H1 (cell line): ENCODE data around the gene GCSAM. TPM values are rescaled to one million over a fixed set of nuclear protein-coding genes. Genes with fewer than 3 reads are reported as not detected.

ENCODE experiments used
- CTCF ChIA-PET: fragments of 300-600 bp; sonication (Branson Sonifier 250); formaldehyde crosslinking; loops from one replicate; lab custom pipeline; 2021; ENCODE audit not compliant: partially characterized antibody; lab: Charles Lee
- POLR2A ChIA-PET: fragments of 300-600 bp; sonication (Branson Sonifier 250); formaldehyde crosslinking; loops from one replicate; lab custom pipeline; 2021; ENCODE audit warnings: inconsistent platforms; ENCODE audit not compliant: partially characterized antibody; lab: Charles Lee
- DNase-seq, 2 experiments: peaks; one replicate each; pipeline versions ENCODE4 v3.0.0 to v3.0.0-alpha.2; 2010 to 2022; ENCODE audit warnings: low spot score in 2 of 2, low read depth in 1 of 2, mixed read lengths in 1 of 2
- FAIRE-seq: peaks from 2 replicates; lab custom pipeline; 2011; peaks lifted over from hg19 to GRCh38; lab: Jason Lieb, UNC
- H2AFZ ChIP-seq: 2 replicates; pipeline ENCODE4 v1.8.1; 2012; ENCODE audit warnings: low read length, inconsistent platforms
- H2AK5ac ChIP-seq: 2 replicates; pipeline ENCODE4 v1.6.1; 2013; ENCODE audit warnings: low read depth, low read length
- H2BK120ac ChIP-seq: replicated peaks from 2 replicates; pipeline ENCODE3; 2013; ENCODE audit warnings: low read depth, low read length, inconsistent platforms
- H2BK12ac ChIP-seq: 2 replicates; pipeline ENCODE4 v1.6.1; 2013; ENCODE audit warnings: low read depth, low read length
- H2BK15ac ChIP-seq: 2 replicates; pipeline ENCODE4 v1.6.1; 2013; ENCODE audit warnings: low read length
- H2BK20ac ChIP-seq: 2 replicates; pipeline ENCODE4 v1.6.1; 2013; ENCODE audit warnings: low read length
- H2BK5ac ChIP-seq: 2 replicates; pipeline ENCODE4 v1.6.1; 2013; ENCODE audit warnings: low read depth, low read length
- H3K14ac ChIP-seq: 2 replicates; pipeline ENCODE4 v1.6.1; 2013; ENCODE audit warnings: inconsistent platforms; ENCODE audit not compliant: insufficient read length
- H3K18ac ChIP-seq: 2 replicates; pipeline ENCODE4 v1.6.1; 2013; ENCODE audit warnings: low read length; ENCODE audit errors: extremely low read depth
- H3K23ac ChIP-seq: 2 replicates; pipeline ENCODE4 v1.6.1; 2013; ENCODE audit warnings: inconsistent platforms; ENCODE audit not compliant: insufficient read length
- H3K23me2 ChIP-seq: 2 replicates; pipeline ENCODE4 v1.6.1; 2013; ENCODE audit warnings: low read depth, low read length
- H3K27ac ChIP-seq: 2 replicates; pipeline ENCODE4 v1.6.1; 2011; ENCODE audit warnings: low read depth, low read length, inconsistent platforms
- H3K27me3 ChIP-seq, 4 experiments: replicated peaks in 1 of 4; 1 replicate in 1 of 4; 2 replicates in 3 of 4; pipeline versions ENCODE4 v1.6.1 to v1.8.1; 2011 to 2013; ENCODE audit warnings: low read length in 3 of 4, mild to moderate bottlenecking in 3 of 4, inconsistent platforms in 2 of 4, mixed read lengths in 2 of 4, moderate library complexity in 1 of 4; ENCODE audit not compliant: control insufficient read depth in 3 of 4, insufficient read depth in 3 of 4; ENCODE audit errors: extremely low read depth in 1 of 4
- H3K36me3 ChIP-seq, 4 experiments: 2 replicates each; pipeline versions ENCODE4 v1.6.1 to v1.8.1; 2011 to 2013; ENCODE audit warnings: mild to moderate bottlenecking in 4 of 4, low read length in 3 of 4, moderate library complexity in 2 of 4, control low read depth in 1 of 4, inconsistent platforms in 1 of 4; ENCODE audit not compliant: insufficient read depth in 4 of 4, control insufficient read depth in 2 of 4
- H3K4ac ChIP-seq: replicated peaks from 2 replicates; pipeline ENCODE3; 2013; ENCODE audit warnings: low read length, low read depth, mixed read lengths, inconsistent platforms; ENCODE audit not compliant: insufficient read length
- H3K4me1 ChIP-seq, 4 experiments: replicated peaks in 1 of 4; 1 replicate in 1 of 4; 2 replicates in 3 of 4; pipeline versions ENCODE4 v1.6.1 to v1.8.1; 2011 to 2013; ENCODE audit warnings: low read length in 3 of 4, inconsistent platforms in 2 of 4, mixed read lengths in 1 of 4; ENCODE audit not compliant: insufficient read depth in 4 of 4, control insufficient read depth in 3 of 4
- H3K4me2 ChIP-seq, 2 experiments: 2 replicates each; pipeline versions ENCODE4 v1.6.1 to v1.8.1; 2011 to 2013; ENCODE audit warnings: low read depth in 2 of 2, low read length in 2 of 2, control low read depth in 1 of 2, inconsistent platforms in 1 of 2, mild to moderate bottlenecking in 1 of 2; ENCODE audit not compliant: insufficient read depth in 1 of 2
- H3K4me3 ChIP-seq, 4 experiments: fragments of 200-600, 300-600 bp in 1 of 4; sonication (generic), shearing (Covaris generic), sonication (Bioruptor Twin) in 1 of 4; 2 replicates each; pipeline versions ENCODE4 v1.5.1 to v1.8.1; 2011 to 2016; ENCODE audit warnings: low read length in 4 of 4, low read depth in 3 of 4, control low read depth in 2 of 4, inconsistent platforms in 2 of 4, mild to moderate bottlenecking in 2 of 4, mixed read lengths in 1 of 4, moderate library complexity in 1 of 4; ENCODE audit not compliant: insufficient read depth in 2 of 4; ENCODE audit errors: extremely low read depth in 1 of 4
- H3K56ac ChIP-seq: replicated peaks from 2 replicates; pipeline ENCODE3; 2013; ENCODE audit warnings: low read depth, mild to moderate bottlenecking, mixed read lengths, low read length, inconsistent platforms; ENCODE audit not compliant: insufficient read length
- H3K79me1 ChIP-seq: 2 replicates; pipeline ENCODE4 v1.6.1; 2013; ENCODE audit warnings: low read depth, low read length, control low read depth
- H3K79me2 ChIP-seq, 2 experiments: 2 replicates each; pipeline versions ENCODE4 v1.6.1 to v1.8.1; 2012 to 2013; ENCODE audit warnings: low read length in 2 of 2, mild to moderate bottlenecking in 2 of 2, inconsistent platforms in 1 of 2; ENCODE audit not compliant: insufficient read depth in 2 of 2, control insufficient read depth in 1 of 2
- H3K9ac ChIP-seq, 4 experiments: replicated peaks in 1 of 4; 1 replicate in 1 of 4; 2 replicates in 3 of 4; pipeline versions ENCODE4 v1.6.1 to v1.8.1; 2011 to 2013; ENCODE audit warnings: low read depth in 3 of 4, low read length in 3 of 4, control low read depth in 2 of 4, mild to moderate bottlenecking in 2 of 4, moderate library complexity in 2 of 4, inconsistent platforms in 1 of 4; ENCODE audit errors: extremely low read depth in 1 of 4
- H3K9me3 ChIP-seq, 2 experiments: 2 replicates each; pipeline versions ENCODE4 v1.6.1 to v1.8.1; 2012 to 2013; ENCODE audit warnings: mild to moderate bottlenecking in 2 of 2, moderate library complexity in 2 of 2, control low read depth in 1 of 2, inconsistent platforms in 1 of 2, low read depth in 1 of 2, low read length in 1 of 2, mixed read lengths in 1 of 2; ENCODE audit not compliant: insufficient read depth in 2 of 2
- H4K20me1 ChIP-seq, 2 experiments: replicated peaks in 1 of 2; 2 replicates each; pipeline versions ENCODE3 to v1.8.1; 2011 to 2013; ENCODE audit warnings: inconsistent platforms in 2 of 2, low read length in 2 of 2, mild to moderate bottlenecking in 1 of 2; ENCODE audit not compliant: insufficient read depth in 2 of 2, control insufficient read depth in 1 of 2
- H4K5ac ChIP-seq: 2 replicates; pipeline ENCODE4 v1.6.1; 2013; ENCODE audit warnings: low read length, low read depth, mixed read lengths, inconsistent platforms; ENCODE audit not compliant: insufficient read length
- H4K8ac ChIP-seq: 2 replicates; pipeline ENCODE4 v1.8.0; 2013; ENCODE audit warnings: mild to moderate bottlenecking, moderate library complexity, low read length, inconsistent platforms; ENCODE audit not compliant: insufficient read depth; ENCODE audit errors: extremely low read depth
- H4K91ac ChIP-seq: replicated peaks from 2 replicates; pipeline ENCODE3; 2013; ENCODE audit warnings: low read length, mixed read lengths, inconsistent platforms; ENCODE audit not compliant: insufficient read length
- BACH1 ChIP-seq: IDR thresholded peaks from 2 replicates; pipeline ENCODE4 v1.6.1; 2012; ENCODE audit warnings: low read length, improper control_type of control experiment
- CBX8 ChIP-seq: fragments of 300-800, 300-1000 bp; sonication (generic); IDR thresholded peaks from 2 replicates; pipeline ENCODE4 v1.7.1; 2016; ENCODE audit warnings: low read depth, low read length, borderline replicate concordance
- CHD2 ChIP-seq: IDR thresholded peaks from 2 replicates; pipeline ENCODE4 v1.6.1; 2012; ENCODE audit warnings: low read length, improper control_type of control experiment
- CTBP2 ChIP-seq: IDR thresholded peaks from 2 replicates; pipeline ENCODE4 v1.7.0; 2011; ENCODE audit warnings: borderline replicate concordance, mild to moderate bottlenecking, moderate library complexity, mixed read lengths, low read length; ENCODE audit not compliant: insufficient read depth, insufficient read length
- RXRA ChIP-seq: IDR thresholded peaks from 2 replicates; pipeline ENCODE4 v1.6.1; 2011; ENCODE audit warnings: low read depth, mild to moderate bottlenecking, low read length, moderate library complexity; ENCODE audit not compliant: insufficient read depth
- SUZ12 ChIP-seq: fragments of 200-600 bp; sonication (generic); IDR thresholded peaks from 2 replicates; pipeline ENCODE4 v1.6.1; 2012; ENCODE audit warnings: mild to moderate bottlenecking, inconsistent platforms, low read length, moderate library complexity, mixed read lengths
- TEAD4 ChIP-seq: IDR thresholded peaks from 2 replicates; pipeline ENCODE4 v1.6.1; 2012; ENCODE audit warnings: low read depth, low read length, inconsistent platforms, mixed read lengths
- WGBS, 2 experiments: shearing (Covaris generic) in 1 of 2; methylation state at CpG; one replicate each; pipeline versions ENCODE4 v1.1.6 to v1.1.7; 2013 to 2015; ENCODE audit warnings: low lambda C conversion rate in 2 of 2, mixed read lengths in 2 of 2, inconsistent platforms in 1 of 2, low coverage in 1 of 2, missing lambda C conversion rate in 1 of 2; ENCODE audit not compliant: insufficient replicate concordance in 2 of 2, insufficient coverage in 1 of 2, insufficient read length in 1 of 2; ENCODE audit errors: extremely low coverage in 1 of 2, missing lambda C conversion rate in 1 of 2; 5-methylcytosine and 5-hydroxymethylcytosine counted together
- polyA plus RNA-seq, 7 experiments: library from polyadenylated mRNA; depleted of rRNA in 3 of 7; stranded (reverse) in 5 of 7; unstranded in 2 of 7; fragments of >200 nt in 5 of 7; fragments of 200-250 nt in 2 of 7; gene quantifications; 1 replicate in 5 of 7; 2 replicates in 1 of 7; 4 replicates in 1 of 7; pipeline versions ENCODE4 v1.2.1 to v1.2.3, GENCODE V29; 2011 to 2013; ENCODE audit warnings: missing spikeins in 2 of 7, mixed read lengths in 2 of 7
- total RNA-seq: library from RNA; stranded (reverse); fragmentation: NEBNext Ultra II Directional; extraction: Animal tissue kit (Norgen Biotek cat#: 25700); gene quantifications from 2 replicates; pipeline ENCODE4 v1.2.1, GENCODE V29; 2021
- TF ChIP-seq, protein P1 (sequence below), 3 experiments: IDR thresholded peaks; 1 replicate in 2 of 3; 2 replicates in 1 of 3; pipeline versions ENCODE4 v1.5.1 to v1.6.1; 2011; ENCODE audit warnings: low read length in 3 of 3, mild to moderate bottlenecking in 3 of 3, inconsistent platforms in 2 of 3, low read depth in 1 of 3, moderate library complexity in 1 of 3; ENCODE audit not compliant: insufficient read depth in 1 of 3; ENCODE audit errors: control extremely low read depth in 1 of 3

Gene GCSAM
- total and polyA plus RNA-seq, 2 of the 8 experiments (the other 6 are each of a cell fraction or from before 2014, with no cell fraction given) = not detected

DNA sequence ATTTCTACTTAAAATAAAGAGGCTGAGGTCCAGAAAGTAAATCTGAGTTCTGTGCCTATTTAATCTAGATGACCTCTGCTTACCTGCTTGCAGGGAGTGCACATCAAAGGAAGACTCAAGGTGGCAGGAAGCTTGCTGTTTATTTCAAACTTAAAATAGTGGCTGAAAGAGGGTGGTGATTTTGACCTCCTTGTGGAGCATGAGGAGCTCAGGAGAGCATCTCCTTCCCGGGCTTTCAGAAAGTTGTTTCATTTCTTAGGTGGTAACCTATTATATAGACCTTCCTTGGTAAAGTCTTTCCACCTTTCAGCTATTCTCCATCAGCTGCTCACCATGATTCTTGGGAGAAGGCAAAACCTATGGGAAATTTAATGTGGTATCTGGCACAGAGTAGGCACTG, 494 bp downstream of the GCSAM start:
- Histone ChIP-seq H3K27ac (no peak overlapping the region), H3K79me1 (no peaks in the 10 kb centered on the region), H4K20me1 (no peaks in the 10 kb centered on the region), H3K18ac (no peak overlapping the region), H2BK20ac (no peak overlapping the region), H2BK12ac (no peak overlapping the region), H3K23me2 (no peaks in the 10 kb centered on the region), H2BK5ac (no peak overlapping the region), H4K91ac (no peak overlapping the region), H3K4me2 (no peak overlapping the region), H3K36me3 (no peaks in the 10 kb centered on the region; a peak in 2 of 8 replicates), H4K8ac (no peak overlapping the region), H3K9ac (no peak overlapping the region), H3K23ac (no peak overlapping the region), H2AK5ac (no peak overlapping the region), H2BK120ac (no peak overlapping the region), H3K4ac (no peak overlapping the region), H2BK15ac (no peak overlapping the region), H3K79me2 (no peaks in the 10 kb centered on the region), H3K56ac (no peak overlapping the region), H3K4me1 (peaks cover 1 to 7% (median 5%) of the 10 kb centered on the region in 4 experiments; a peak in 4 of 7 replicates), H3K9me3 (no peaks in the 10 kb centered on the region), H4K5ac (no peak overlapping the region), H3K14ac (no peak overlapping the region), H3K4me3 (no peak overlapping the region), H3K27me3 (no peaks in the 10 kb centered on the region), H2AFZ (no peak overlapping the region)
- no peak for FAIRE-seq
- 92% methylated on average over 1 of the region's 1 CpG; no CpG with 5 or more reads in 1 of the 2 experiments for WGBS, 2 experiments
- ChIA-PET CTCF (interaction anchor here (0.8 kb wide), 1 partner anchor 21 kb away, joined by 4 read pairs; no protein-coding TSS in a partner anchor), POLR2A (no interaction called here)
- DNase-seq = no peak
- no peak for TF ChIP-seq CHD2
- no peak for TF ChIP-seq CBX8
- TF ChIP-seq RXRA = no peak
- TF ChIP-seq CTBP2 = no peak
- TF ChIP-seq BACH1 = no peak
- no peak for TF ChIP-seq TEAD4
- TF ChIP-seq, protein P1, sequence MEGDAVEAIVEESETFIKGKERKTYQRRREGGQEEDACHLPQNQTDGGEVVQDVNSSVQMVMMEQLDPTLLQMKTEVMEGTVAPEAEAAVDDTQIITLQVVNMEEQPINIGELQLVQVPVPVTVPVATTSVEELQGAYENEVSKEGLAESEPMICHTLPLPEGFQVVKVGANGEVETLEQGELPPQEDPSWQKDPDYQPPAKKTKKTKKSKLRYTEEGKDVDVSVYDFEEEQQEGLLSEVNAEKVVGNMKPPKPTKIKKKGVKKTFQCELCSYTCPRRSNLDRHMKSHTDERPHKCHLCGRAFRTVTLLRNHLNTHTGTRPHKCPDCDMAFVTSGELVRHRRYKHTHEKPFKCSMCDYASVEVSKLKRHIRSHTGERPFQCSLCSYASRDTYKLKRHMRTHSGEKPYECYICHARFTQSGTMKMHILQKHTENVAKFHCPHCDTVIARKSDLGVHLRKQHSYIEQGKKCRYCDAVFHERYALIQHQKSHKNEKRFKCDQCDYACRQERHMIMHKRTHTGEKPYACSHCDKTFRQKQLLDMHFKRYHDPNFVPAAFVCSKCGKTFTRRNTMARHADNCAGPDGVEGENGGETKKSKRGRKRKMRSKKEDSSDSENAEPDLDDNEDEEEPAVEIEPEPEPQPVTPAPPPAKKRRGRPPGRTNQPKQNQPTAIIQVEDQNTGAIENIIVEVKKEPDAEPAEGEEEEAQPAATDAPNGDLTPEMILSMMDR (IDR thresholded peaks at IDR 0.05; ENCODE audit: control extremely low read depth in 1 of 3, insufficient read depth in 1 of 3, low read depth in 1 of 3, low read length in 3 of 3) = no peak
- no peak for TF ChIP-seq SUZ12
